ENCODE data around the gene UBXN10. TPM values are rescaled to one million over a fixed set of nuclear protein-coding genes. Genes with fewer than 3 reads are reported as not detected.

UBXN10 gene
- total RNA-seq, 4 donors from 2014 or later, result 0.18 to 4.3 (median 0.19) TPM; not detected in 1

GRCh38 chr1:20151906-20152598 is 33.8 kb upstream of the UBXN10 start:
- Histone ChIP-seq H3K27me3 (no peaks in the 10 kb centered on the region), H3K27ac (peak overlapping the region in 1 of 4 donors; percentile 52), H3K36me3 (no peaks in the 10 kb centered on the region), H3K4me1 (peaks cover 3 to 4% of the 10 kb centered on the region in 2 donors), H3K9me3 (no peaks in the 10 kb centered on the region), H3K4me3 (peak overlapping the region in 3 of 4 donors; percentile 32 to 50 (median 41))
- ATAC-seq (peak; percentile 81 to 82), DNase-seq (peak; percentile 52 to 58)
- intact Hi-C loops (cut with DNase I; ENCODE audit: low total_unique reads) (loop anchor here (1.0 to 2.0 kb wide), 5 partner anchors 27 to 234 kb away; no protein-coding TSS in a partner anchor), in situ Hi-C loops (cut with MboI; ENCODE audit: low sequenced_read_pairs in 4 of 4) (loop anchor here in 2 of 4 donors (10.0 kb wide), 1 partner anchor 237 kb away; no protein-coding TSS in a partner anchor)
- TF ChIP-seq POLR2A (IDR thresholded peaks at IDR 0.05) (no peak), CTCF (IDR thresholded peaks at IDR 0.05 in 4 of 5, conservative IDR thresholded peaks at IDR 0.05 in 1 of 5) (peak; percentile 86 to 95 (median 92))

- Histone ChIP-seq H3K27ac (peak overlapping the region; percentile 2 to 52 (median 36)), H3K36me3 (no peaks in the 10 kb centered on the region), H3K27me3 (no peaks in the 10 kb centered on the region), H3K4me1 (peaks cover 3 to 4% of the 10 kb centered on the region in 2 donors), H3K4me3 (peak overlapping the region in 1 of 4 donors; percentile 50), H3K9me3 (no peaks in the 10 kb centered on the region)
- TF ChIP-seq CTCF (IDR thresholded peaks at IDR 0.05 in 4 of 5, conservative IDR thresholded peaks at IDR 0.05 in 1 of 5), result peak in 2 of 5 experiments; percentile 1 to 2
- no peak for TF ChIP-seq POLR2A (IDR thresholded peaks at IDR 0.05)
- no peak for DNase-seq
- intact Hi-C loops (cut with DNase I; ENCODE audit: low total_unique reads), result loop anchor here (1.0 to 2.0 kb wide), 5 partner anchors 28 to 234 kb away; no protein-coding TSS in a partner anchor
- in situ Hi-C loops (cut with MboI; ENCODE audit: low sequenced_read_pairs in 4 of 4), result loop anchor here in 2 of 4 donors (10.0 kb wide), 1 partner anchor 238 kb away; no protein-coding TSS in a partner anchor
- peak in 1 of 2 donors; percentile 12 for ATAC-seq
Observed at GRCh38 chr1:20152599-20152930, 33.3 kb upstream of the UBXN10 start.

GRCh38 chr1:20153000-20153418 is 32.9 kb upstream of the UBXN10 start:
- peak overlapping the region in 3 of 4 donors; percentile 2 to 52 (median 39) for H3K27ac ChIP-seq
- intact Hi-C loops (cut with DNase I; ENCODE audit: low total_unique reads), result loop anchor here (1.0 to 2.0 kb wide), 5 partner anchors 28 to 235 kb away; no protein-coding TSS in a partner anchor
- H3K4me1 ChIP-seq, result peaks cover 3 to 4% of the 10 kb centered on the region in 2 donors
- DNase-seq (peak; percentile 32), ATAC-seq (peak; percentile 61 to 62)
- H3K9me3 ChIP-seq, result no peaks in the 10 kb centered on the region
- H3K27me3 ChIP-seq, result no peaks in the 10 kb centered on the region
- H3K36me3 ChIP-seq, result no peaks in the 10 kb centered on the region
- TF ChIP-seq CTCF (IDR thresholded peaks at IDR 0.05 in 4 of 5, conservative IDR thresholded peaks at IDR 0.05 in 1 of 5), result no peak
- in situ Hi-C loops (cut with MboI; ENCODE audit: low sequenced_read_pairs in 4 of 4), result loop anchor here in 2 of 4 donors (10.0 kb wide), 1 partner anchor 238 kb away; no protein-coding TSS in a partner anchor
- no peak overlapping the region for H3K4me3 ChIP-seq

- peaks cover 3 to 4% of the 10 kb centered on the region in 2 donors for H3K4me1 ChIP-seq
- ATAC-seq (no peak), DNase-seq (no peak)
- in situ Hi-C loops (cut with MboI; ENCODE audit: low sequenced_read_pairs in 4 of 4), result loop anchor here in 2 of 4 donors (10.0 kb wide), 1 partner anchor 240 kb away; no protein-coding TSS in a partner anchor
- H3K36me3 ChIP-seq, result no peaks in the 10 kb centered on the region
- intact Hi-C loops (cut with DNase I; ENCODE audit: low total_unique reads), result no loop called here
- no peaks in the 10 kb centered on the region for H3K27me3 ChIP-seq
- TF ChIP-seq CTCF (IDR thresholded peaks at IDR 0.05 in 4 of 5, conservative IDR thresholded peaks at IDR 0.05 in 1 of 5) (no peak), POLR2A (IDR thresholded peaks at IDR 0.05) (no peak)
- H3K4me3 ChIP-seq, result peak overlapping the region; percentile 7 to 55 (median 21)
- no peaks in the 10 kb centered on the region for H3K9me3 ChIP-seq
- H3K27ac ChIP-seq, result no peak overlapping the region
Observed at GRCh38 chr1:20154301-20154831, 31.5 kb upstream of the UBXN10 start.
